Neural cell (in vitro differentiated cells): Measurements from ENCODE around the gene TPSD1. TPM values are rescaled to one million over a fixed set of nuclear protein-coding genes. Genes with fewer than 3 reads are reported as not detected.

Source experiments
- H2AFZ ChIP-seq: fragments of 200-600, 300-800 bp; sonication (generic), shearing (Covaris generic); 2 replicates; pipeline ENCODE4 v1.6.0; 2014; ENCODE audit warnings: low read depth, mild to moderate bottlenecking, antibody characterized with exemption, low read length, moderate library complexity
- H3F3A ChIP-seq: fragments of 200-600 bp; shearing (Covaris generic); 2 replicates; pipeline ENCODE4 v1.6.1; 2016; ENCODE audit warnings: mild to moderate bottlenecking, moderate library complexity, mixed read lengths, antibody characterized with exemption, low read length; ENCODE audit not compliant: insufficient read depth, poor library complexity, severe bottlenecking
- H3K27ac ChIP-seq: fragments of 200-600, 300-800 bp; sonication (generic), shearing (Covaris generic); 2 replicates; pipeline ENCODE4 v1.5.1; 2014; ENCODE audit warnings: mild to moderate bottlenecking, low read length, moderate library complexity
- H3K27me3 ChIP-seq: fragments of 300-800, 200-600 bp; sonication (generic), shearing (Covaris generic); 2 replicates; pipeline ENCODE4 v1.6.0; 2014; ENCODE audit warnings: mild to moderate bottlenecking, low read depth, low read length, moderate library complexity; ENCODE audit not compliant: insufficient read depth
- H3K36me3 ChIP-seq: fragments of 300-800, 200-600 bp; sonication (generic), shearing (Covaris generic); 2 replicates; pipeline ENCODE4 v1.5.1; 2014; ENCODE audit warnings: mild to moderate bottlenecking, antibody characterized with exemption, low read length, moderate library complexity; ENCODE audit not compliant: insufficient read depth
- H3K4me2 ChIP-seq: fragments of 300-800, 200-600 bp; sonication (generic), shearing (Covaris generic); 2 replicates; pipeline ENCODE4 v1.6.0; 2014; ENCODE audit warnings: mild to moderate bottlenecking, low read length
- H3K4me3 ChIP-seq: fragments of 300-800, 200-600 bp; sonication (generic), shearing (Covaris generic); 2 replicates; pipeline ENCODE4 v1.5.1; 2014; ENCODE audit warnings: mild to moderate bottlenecking, low read length, moderate library complexity
- H3K79me2 ChIP-seq: fragments of 200-600 bp; shearing (Covaris generic); replicated peaks from 2 replicates; pipeline ENCODE4 v1.6.0; 2014; ENCODE audit warnings: mild to moderate bottlenecking, low read length, moderate library complexity; ENCODE audit not compliant: insufficient read depth
- H3K9ac ChIP-seq: fragments of 300-800, 200-600 bp; sonication (generic), shearing (Covaris generic); 2 replicates; pipeline ENCODE4 v1.6.1; 2016; ENCODE audit warnings: mild to moderate bottlenecking, low read length, mixed read lengths
- H3K9me2 ChIP-seq: fragments of 200-600 bp; shearing (Covaris generic); 2 replicates; pipeline ENCODE4 v1.6.1; 2016; ENCODE audit warnings: mild to moderate bottlenecking, low read length, mixed read lengths; ENCODE audit not compliant: insufficient read depth
- H3K9me3 ChIP-seq: fragments of 200-600, 300-800 bp; sonication (generic), shearing (Covaris generic); 2 replicates; pipeline ENCODE4 v1.6.1; 2016; ENCODE audit warnings: mild to moderate bottlenecking, mixed run types, low read length, moderate library complexity, mixed read lengths
- H4K20me1 ChIP-seq: fragments of 200-600 bp; shearing (Covaris generic); 2 replicates; pipeline ENCODE4 v1.6.1; 2016; ENCODE audit warnings: mild to moderate bottlenecking, mixed run types; ENCODE audit not compliant: insufficient read depth
- CTCF ChIP-seq: fragments of 450-650 bp; IDR thresholded peaks from 2 replicates; pipeline ENCODE4 v1.5.1; 2014; ENCODE audit warnings: antibody characterized with exemption, mild to moderate bottlenecking, moderate library complexity; ENCODE audit not compliant: poor library complexity, severe bottlenecking
- EP300 ChIP-seq: fragments of 450-650 bp; conservative IDR thresholded peaks from 2 replicates; pipeline ENCODE4 v1.6.1; 2014; ENCODE audit warnings: antibody characterized with exemption, mild to moderate bottlenecking, moderate library complexity; ENCODE audit not compliant: poor library complexity, severe bottlenecking
- EZH2 ChIP-seq: fragments of 200-600, 300-800 bp; shearing (Covaris generic), sonication (generic); IDR thresholded peaks from 2 replicates; pipeline ENCODE4 v1.6.1; 2014; ENCODE audit warnings: antibody characterized with exemption, low read length, borderline replicate concordance, mild to moderate bottlenecking; ENCODE audit not compliant: insufficient read depth, poor library complexity, severe bottlenecking
- MXI1 ChIP-seq: fragments of 450-650 bp; conservative IDR thresholded peaks from 2 replicates; pipeline ENCODE4 v1.6.1; 2014; ENCODE audit warnings: antibody characterized with exemption, mild to moderate bottlenecking; ENCODE audit not compliant: poor library complexity, severe bottlenecking
- POLR2AphosphoS5 ChIP-seq: IDR thresholded peaks from 2 replicates; pipeline ENCODE4 v1.6.1; 2012
- RAD21 ChIP-seq: fragments of 450-650 bp; conservative IDR thresholded peaks from 2 replicates; pipeline ENCODE4 v1.6.1; 2014; ENCODE audit warnings: antibody characterized with exemption, mild to moderate bottlenecking, moderate library complexity
- REST ChIP-seq: IDR thresholded peaks from 2 replicates; pipeline ENCODE4 v1.6.1; 2012; ENCODE audit warnings: borderline replicate concordance
- SMC3 ChIP-seq: fragments of 450-650 bp; conservative IDR thresholded peaks from 2 replicates; pipeline ENCODE4 v1.6.1; 2014; ENCODE audit warnings: antibody characterized with exemption, mild to moderate bottlenecking, moderate library complexity; ENCODE audit not compliant: poor library complexity
- TAF1 ChIP-seq: IDR thresholded peaks from 2 replicates; pipeline ENCODE4 v1.6.1; 2012; ENCODE audit warnings: low read depth
- polyA plus RNA-seq: library from polyadenylated mRNA; depleted of rRNA; stranded (reverse); fragments of >200 nt; gene quantifications from 2 replicates; pipeline ENCODE4 v1.2.3, GENCODE V29; 2014

TPSD1 gene
- polyA plus RNA-seq, 1 donor from 2014 or later, result not detected

- Histone ChIP-seq H4K20me1 (no peaks in the 10 kb centered on the region), H3K4me3 (no peak overlapping the region), H3K9me2 (no peaks in the 10 kb centered on the region), H3K79me2 (no peaks in the 10 kb centered on the region), H3K9ac (no peak overlapping the region), H3K36me3 (no peaks in the 10 kb centered on the region), H3K9me3 (no peaks in the 10 kb centered on the region), H3K27me3 (no peaks in the 10 kb centered on the region), H2AFZ (no peak overlapping the region), H3K4me2 (no peak overlapping the region), H3F3A (no peaks in the 10 kb centered on the region), H3K27ac (no peak overlapping the region)
- TF ChIP-seq SMC3 (no peak), EP300 (no peak), CTCF (no peak), TAF1 (no peak), MXI1 (no peak), POLR2AphosphoS5 (no peak), EZH2 (no peak), REST (no peak), RAD21 (no peak)
These were observed 21.9 kb downstream of the TPSD1 start for GRCh38 chr16:1277617-1278282.

- Histone ChIP-seq H3K4me2 (no peak overlapping the region), H3K9me3 (no peaks in the 10 kb centered on the region), H3K9me2 (no peaks in the 10 kb centered on the region), H3K79me2 (no peaks in the 10 kb centered on the region), H3K9ac (no peak overlapping the region), H3K36me3 (no peaks in the 10 kb centered on the region), H3K27ac (no peak overlapping the region), H3K4me3 (no peak overlapping the region), H3K27me3 (no peaks in the 10 kb centered on the region), H2AFZ (no peak overlapping the region), H4K20me1 (no peaks in the 10 kb centered on the region), H3F3A (no peaks in the 10 kb centered on the region)
- no peak for TF ChIP-seq RAD21
- TF ChIP-seq POLR2AphosphoS5, result no peak
- TF ChIP-seq CTCF, result no peak
- TF ChIP-seq TAF1, result no peak
- TF ChIP-seq MXI1, result no peak
- TF ChIP-seq REST, result no peak
- TF ChIP-seq EZH2, result no peak
- no peak for TF ChIP-seq SMC3
- TF ChIP-seq EP300, result no peak
These were observed 22.6 kb downstream of the TPSD1 start for GRCh38 chr16:1278477-1278876.
